Stimulated activated CD4-positive, alpha-beta T cell treated with anti-CD3 and anti-CD28 coated beads, Interleukin-2, amount 100 ng/mL, for 4 hours (primary cell): Measurements from ENCODE around the gene HILPDA.
A peak's percentile ranks its signal among the peaks of the same experiment; 100 is the strongest.
"Not testable (repeated sequence)": the region's sequence is repeated elsewhere in the genome, so short reads cannot be mapped to it uniquely, and the experiment has no call there.

Experiments used
- DNase-seq: peaks from one replicate; pipeline ENCODE4 v3.0.0-alpha.2; 2020; ENCODE audit warnings: low read depth

Gene HILPDA

GRCh38 chr7:128431754-128432153 lies 23.9 kb upstream of the HILPDA start:
- DNase-seq: no peak

- DNase-seq: no peak
Measured at GRCh38 chr7:128434413-128435326, 21.0 kb upstream of the HILPDA start.

GRCh38 chr7:128435327-128435686 lies 20.4 kb upstream of the HILPDA start:
- no peak for DNase-seq

- DNase-seq: no peak
Measured at GRCh38 chr7:128437426-128438332, 18.0 kb upstream of the HILPDA start.

GRCh38 chr7:128442356-128442755 lies 13.3 kb upstream of the HILPDA start:
- DNase-seq: no peak

GRCh38 chr7:128443831-128444600 lies 11.7 kb upstream of the HILPDA start:
- no peak for DNase-seq

- no peak for DNase-seq
Measured at GRCh38 chr7:128446306-128446705, 9.4 kb upstream of the HILPDA start.

GRCh38 chr7:128447941-128448564 lies 7.6 kb upstream of the HILPDA start:
- no peak for DNase-seq

- no peak for DNase-seq
Measured at GRCh38 chr7:128448751-128449302, 6.9 kb upstream of the HILPDA start.

- DNase-seq: no peak
Measured at GRCh38 chr7:128450409-128450808, 5.3 kb upstream of the HILPDA start.

- DNase-seq: no peak
Measured at GRCh38 chr7:128450913-128451312, 4.8 kb upstream of the HILPDA start.

- DNase-seq: no peak
Measured at GRCh38 chr7:128452552-128452951, 3.1 kb upstream of the HILPDA start.

- DNase-seq: no peak
Measured at GRCh38 chr7:128453836-128454804, 1.6 kb upstream of the HILPDA start.

- no peak for DNase-seq
Measured at GRCh38 chr7:128454808-128455542, 703 bp upstream of the HILPDA start.

GRCh38 chr7:128456255-128456725 lies 612 bp downstream of the HILPDA start:
- DNase-seq: no peak

GRCh38 chr7:128457385-128457784 lies 1.7 kb downstream of the HILPDA start:
- DNase-seq: not testable (repeated sequence)

GRCh38 chr7:128458956-128459355 lies 3.3 kb downstream of the HILPDA start:
- no peak for DNase-seq

- peak; percentile 55 for DNase-seq
Measured at GRCh38 chr7:128459394-128459878, 3.8 kb downstream of the HILPDA start.

GRCh38 chr7:128462460-128462859 lies 6.8 kb downstream of the HILPDA start:
- no peak for DNase-seq
